Activated CD4-positive, alpha-beta T cell treated with anti-CD3 and anti-CD28 coated beads, Interleukin-2, amount 10 ng/mL, durations not matched to agents 7 days and 5 days (primary cell): Measurements from ENCODE around the gene LRRC25. TPM values are rescaled to one million over a fixed set of nuclear protein-coding genes. Genes with fewer than 3 reads are reported as not detected.
A peak's percentile ranks its signal among the peaks of the same experiment; 100 is the strongest.

ENCODE experiments used
- CTCF ChIA-PET: fragments of 350-600 bp; sonication (Branson Sonifier 250); formaldehyde crosslinking; loops from one replicate; lab custom pipeline; 2021; ENCODE audit warnings: antibody characterized with exemption; lab: Charles Lee
- POLR2A ChIA-PET: fragments of 350-600 bp; sonication (Branson Sonifier 250); formaldehyde crosslinking; loops from one replicate; lab custom pipeline; 2021; ENCODE audit warnings: antibody characterized with exemption; lab: Charles Lee
- DNase-seq: peaks from one replicate; pipeline ENCODE4 v3.0.0-alpha.2; 2020
- H3K27ac Mint-ChIP-seq: one replicate; pipeline ENCODE4 v1.8.0; 2021; ENCODE audit warnings: mild to moderate bottlenecking, moderate library complexity, mixed read lengths
- H3K27me3 Mint-ChIP-seq: one replicate; pipeline ENCODE4 v1.8.0; 2021; ENCODE audit warnings: mixed read lengths
- H3K36me3 Mint-ChIP-seq: one replicate; pipeline ENCODE4 v1.8.0; 2021; ENCODE audit warnings: low read depth, mixed read lengths
- H3K4me1 Mint-ChIP-seq: one replicate; pipeline ENCODE4 v1.8.0; 2021; ENCODE audit warnings: mixed read lengths
- H3K4me3 Mint-ChIP-seq: one replicate; pipeline ENCODE4 v1.8.0; 2021; ENCODE audit warnings: mild to moderate bottlenecking, moderate library complexity, mixed read lengths
- H3K9me3 Mint-ChIP-seq: one replicate; pipeline ENCODE4 v1.8.0; 2021; ENCODE audit warnings: mixed read lengths
- total RNA-seq, 2 experiments: library from RNA; stranded (reverse); gene quantifications; one replicate each; pipeline ENCODE4 v1.2.3, GENCODE V29; 2021

The LRRC25 gene
- total RNA-seq, 2 experiments from 2014 or later: not detected

DNA sequence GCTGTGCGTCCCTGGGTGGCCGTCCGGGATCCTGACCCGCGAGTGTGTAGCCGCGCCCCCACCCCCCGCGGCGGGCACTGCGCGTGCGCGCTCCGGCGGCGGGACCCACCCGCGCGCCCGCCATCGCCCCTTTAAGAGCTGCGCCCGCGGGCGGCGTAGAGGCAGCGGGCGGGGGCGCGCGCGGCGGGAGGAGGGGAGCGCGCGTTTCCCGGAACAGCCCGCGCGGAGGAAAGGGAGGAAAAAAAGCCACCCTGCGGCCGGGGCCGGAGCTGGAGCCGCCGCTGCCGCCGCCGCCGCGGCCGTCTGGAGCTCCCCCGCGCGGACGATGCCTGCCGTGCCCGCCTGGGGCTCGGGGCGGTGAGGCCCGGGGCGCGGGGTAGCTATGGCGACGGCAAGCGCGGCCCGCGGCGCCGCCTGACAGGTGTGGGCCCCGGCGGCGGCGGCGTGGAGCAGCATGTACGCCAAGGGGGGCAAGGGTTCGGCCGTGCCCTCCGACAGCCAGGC is 21.8 kb upstream of the LRRC25 start, which contains the start of gene SSBP4:
TSS of gene SSBP4 (plus strand) at position 204 of the 504 bp plus-strand sequence. CDS start at position 455, 251 bp downstream.
- Mint-ChIP-seq H3K9me3 (no peaks in the 10 kb centered on the region), H3K27ac (peak within 1 kb of the TSS; percentile 85), H3K27me3 (peaks cover 28% of the 10 kb centered on the region), H3K4me1 (peaks cover 84% of the 10 kb centered on the region), H3K4me3 (peak within 1 kb of the TSS; percentile 89), H3K36me3 (peaks cover 18% of the 10 kb centered on the region)
- DNase-seq: peak; percentile 64
- ChIA-PET CTCF (interaction anchor here (0.5 to 4.1 kb wide), 23 partner anchors 8 to 1126 kb away, joined by 3 to 22 read pairs (median 3); partner anchors contain the start of genes REX1BD and UPF1), POLR2A (interaction anchor here (0.6 to 1.9 kb wide), 2 partner anchors 138 to 405 kb away, joined by 4 to 7 read pairs; partner anchors contain the start of gene JUND)

DNA sequence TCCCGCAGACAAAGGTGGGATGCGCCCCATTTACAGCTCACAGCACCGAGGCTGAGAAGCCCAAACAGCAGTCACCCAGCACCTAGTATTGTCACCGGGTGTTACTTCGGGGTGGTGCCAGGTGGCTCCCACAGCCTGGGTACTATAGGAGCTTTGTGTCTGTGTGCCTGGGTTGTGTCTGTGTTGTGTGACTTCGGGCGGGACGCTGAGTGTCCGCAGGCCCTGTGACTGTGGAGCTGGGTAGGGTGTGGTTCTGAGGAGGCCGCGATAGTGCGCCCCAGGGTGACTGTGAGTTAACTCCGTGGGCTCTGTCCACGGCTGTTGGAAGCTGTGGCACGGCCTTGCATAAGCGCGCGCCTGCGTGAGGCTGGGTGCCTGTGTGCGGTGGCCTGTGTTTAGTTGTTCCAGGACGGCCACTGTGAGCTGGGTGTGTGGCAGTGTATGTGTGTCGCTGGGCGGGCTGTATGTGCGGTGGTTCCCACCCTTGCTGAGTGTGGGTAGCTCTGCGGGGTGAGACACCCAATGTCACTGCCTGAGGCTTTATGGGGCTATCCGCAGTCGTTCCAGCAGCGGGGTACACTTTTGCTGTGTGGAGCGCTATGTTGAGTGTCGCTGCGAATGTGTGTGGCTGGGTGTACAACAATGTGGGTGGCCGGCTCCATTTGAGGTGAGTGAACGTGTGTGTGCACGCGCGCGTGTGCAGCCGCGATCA is 21.2 kb upstream of the LRRC25 start:
- H3K4me3 Mint-ChIP-seq: peak overlapping the region; percentile 74
- H3K27me3 Mint-ChIP-seq: peaks cover 28% of the 10 kb centered on the region
- no peaks in the 10 kb centered on the region for H3K9me3 Mint-ChIP-seq
- ChIA-PET CTCF (interaction anchor here (0.7 to 4.1 kb wide), 22 partner anchors 8 to 412 kb away, joined by 3 to 22 read pairs (median 3); partner anchors contain the start of genes REX1BD and UPF1), POLR2A (interaction anchor here (0.6 to 1.9 kb wide), 2 partner anchors 100 to 137 kb away, joined by 4 to 7 read pairs; partner anchors contain the start of gene JUND)
- H3K27ac Mint-ChIP-seq: peak overlapping the region; percentile 85
- peaks cover 15% of the 10 kb centered on the region for H3K36me3 Mint-ChIP-seq
- H3K4me1 Mint-ChIP-seq: peaks cover 81% of the 10 kb centered on the region
- DNase-seq: no peak

DNA sequence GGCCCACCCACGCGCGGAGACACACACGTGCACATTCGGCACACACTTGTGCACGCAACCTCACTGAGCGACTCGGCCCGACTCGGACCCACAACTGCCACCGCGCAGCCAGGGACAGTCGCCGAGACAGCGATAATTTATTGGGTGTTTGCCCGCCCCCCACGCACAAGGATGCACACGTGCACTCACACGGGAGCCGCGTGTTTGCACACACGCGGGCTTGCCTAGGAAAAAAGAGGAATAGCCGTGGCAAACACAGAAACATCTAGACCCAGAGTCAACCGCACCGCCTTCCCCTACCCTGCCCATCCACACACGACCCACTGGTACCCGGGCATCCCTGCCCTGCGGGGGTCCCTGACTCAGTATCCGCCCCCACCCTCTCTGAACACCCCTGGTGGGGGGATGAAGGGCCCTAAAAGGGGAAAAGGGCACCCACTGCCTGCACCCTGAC is 20.6 kb upstream of the LRRC25 start:
- no peak for DNase-seq
- POLR2A ChIA-PET: interaction anchor here (0.6 to 1.9 kb wide), 2 partner anchors 99 to 136 kb away, joined by 4 to 7 read pairs; partner anchors contain the start of gene JUND
- Mint-ChIP-seq H3K9me3 (no peaks in the 10 kb centered on the region), H3K27me3 (peaks cover 31% of the 10 kb centered on the region), H3K4me3 (peak overlapping the region; percentile 74), H3K4me1 (peaks cover 75% of the 10 kb centered on the region), H3K27ac (peak overlapping the region; percentile 36), H3K36me3 (peaks cover 12% of the 10 kb centered on the region)
- CTCF ChIA-PET: interaction anchor here (0.6 to 4.1 kb wide), 9 partner anchors 7 to 593 kb away, joined by 3 to 22 read pairs (median 4); partner anchors contain the start of gene REX1BD

DNA sequence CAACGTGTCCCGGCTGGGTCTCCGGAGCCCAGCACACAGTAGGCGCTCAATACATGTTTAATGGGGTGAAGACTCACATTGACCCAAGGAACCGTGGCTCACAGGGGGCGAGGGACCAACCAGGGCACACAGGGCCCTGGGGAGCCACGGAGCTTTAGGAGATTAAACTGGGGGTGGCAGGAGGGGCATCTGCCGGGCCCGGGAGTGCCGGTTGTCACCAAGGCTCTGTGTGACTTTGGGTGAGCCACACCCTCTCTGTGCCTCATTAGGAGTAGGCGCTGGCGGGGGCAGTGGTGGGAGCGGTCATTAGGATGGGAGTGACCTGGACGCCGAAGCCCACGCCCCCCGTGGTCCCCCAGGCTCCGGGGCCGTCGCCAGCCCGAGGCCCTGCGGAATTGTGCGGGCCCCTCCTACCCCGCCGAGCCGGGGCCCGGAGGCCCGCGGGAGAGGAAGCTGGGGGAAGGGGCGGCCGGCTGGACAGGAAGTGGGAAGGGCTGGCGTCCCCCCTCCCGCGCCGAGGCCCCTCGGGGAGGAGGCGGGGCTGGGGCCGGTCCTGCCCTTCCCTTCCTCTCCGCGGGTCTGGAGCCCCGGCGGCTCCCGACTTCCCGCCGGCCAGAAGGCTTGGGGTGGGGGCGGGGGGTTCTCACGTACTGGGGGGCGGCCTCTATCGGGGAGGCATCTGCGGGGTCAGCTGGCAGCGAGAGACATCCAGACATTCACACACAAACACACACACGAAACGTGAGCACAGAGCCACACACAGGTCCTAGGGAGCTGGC is 20.0 kb upstream of the LRRC25 start:
- Mint-ChIP-seq H3K27ac (peak overlapping the region; percentile 51), H3K4me3 (peak overlapping the region; percentile 74), H3K36me3 (peaks cover 7% of the 10 kb centered on the region), H3K4me1 (peaks cover 69% of the 10 kb centered on the region), H3K27me3 (peaks cover 36% of the 10 kb centered on the region), H3K9me3 (no peaks in the 10 kb centered on the region)
- POLR2A ChIA-PET: interaction anchor here (0.6 to 1.9 kb wide), 3 partner anchors 99 to 138 kb away, joined by 3 to 7 read pairs (median 4); partner anchors contain the start of gene JUND
- CTCF ChIA-PET: interaction anchor here (0.6 to 4.1 kb wide), 7 partner anchors 22 to 594 kb away, joined by 3 to 22 read pairs (median 3); no protein-coding TSS in a partner anchor
- DNase-seq: no peak

DNA sequence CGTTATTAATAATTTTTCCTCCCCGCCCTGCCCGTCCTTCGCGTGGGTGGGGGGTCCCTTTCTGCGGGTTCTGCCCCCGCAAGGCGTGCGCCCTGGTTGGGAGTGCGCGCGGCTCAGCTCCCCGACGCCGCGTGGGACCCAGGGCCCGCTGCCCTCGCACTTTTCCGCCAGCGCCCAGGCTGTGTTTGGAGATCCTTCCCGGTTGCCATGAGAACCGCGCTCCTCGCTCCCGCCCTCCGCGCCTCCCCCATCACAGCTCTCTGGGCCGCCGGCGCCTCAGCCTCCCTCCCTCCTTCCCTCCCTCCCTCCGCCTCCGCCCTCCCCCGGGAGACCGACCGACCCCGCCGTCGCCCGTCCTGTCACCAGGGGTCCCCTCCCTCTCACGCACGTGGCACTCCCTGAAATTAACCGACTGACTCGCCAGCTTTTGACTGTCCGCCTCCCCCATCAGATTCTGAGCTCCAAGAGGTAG is 19.4 kb upstream of the LRRC25 start:
- Mint-ChIP-seq H3K4me1 (peaks cover 63% of the 10 kb centered on the region), H3K27ac (peak overlapping the region; percentile 51), H3K27me3 (peaks cover 37% of the 10 kb centered on the region), H3K36me3 (peaks cover 7% of the 10 kb centered on the region), H3K9me3 (no peaks in the 10 kb centered on the region), H3K4me3 (peak overlapping the region; percentile 56)
- CTCF ChIA-PET: interaction anchor here (0.6 to 4.1 kb wide), 6 partner anchors 15 to 139 kb away, joined by 3 to 22 read pairs (median 4); no protein-coding TSS in a partner anchor
- POLR2A ChIA-PET: interaction anchor here (0.8 kb wide), 1 partner anchor 137 kb away, joined by 3 read pairs; no protein-coding TSS in a partner anchor
- DNase-seq: peak; percentile 62

DNA sequence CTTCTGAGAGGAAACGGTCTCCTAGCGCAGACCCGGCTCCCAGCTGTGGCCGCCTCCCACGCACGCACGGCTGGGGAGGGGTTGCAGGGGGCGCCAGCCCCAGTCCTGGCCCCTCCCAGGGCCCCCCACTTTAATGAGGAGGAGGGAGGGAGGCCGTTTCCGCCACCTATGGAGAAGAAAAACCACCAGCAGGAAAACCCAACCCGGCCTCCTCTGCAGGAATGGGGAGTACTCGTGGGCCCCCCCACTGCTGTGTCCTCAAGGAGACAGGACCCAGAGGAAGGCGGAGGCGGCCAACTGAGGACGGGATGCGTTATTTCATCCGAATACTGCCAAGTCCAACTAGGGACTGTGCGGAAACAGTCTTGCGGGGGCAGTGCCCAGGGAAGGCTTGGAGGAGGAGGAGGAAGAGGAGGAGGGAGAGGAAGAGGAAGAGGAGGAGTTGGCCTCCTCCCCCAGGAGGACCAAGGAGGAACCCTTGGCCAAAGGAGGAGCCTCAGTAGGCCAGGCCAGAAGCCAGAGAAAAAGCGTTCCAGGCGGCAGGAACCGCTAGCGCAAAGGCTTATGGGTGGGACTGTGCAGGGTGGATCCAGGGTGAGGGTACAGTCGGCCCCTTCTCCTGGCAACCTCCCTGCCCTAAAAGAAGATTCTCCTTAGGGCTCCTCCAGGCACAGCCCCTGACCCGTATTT is 17.9 kb upstream of the LRRC25 start:
- peak overlapping the region; percentile 37 for H3K27ac Mint-ChIP-seq
- H3K36me3 Mint-ChIP-seq: peaks cover 2% of the 10 kb centered on the region
- peak overlapping the region; percentile 56 for H3K4me3 Mint-ChIP-seq
- DNase-seq: no peak
- H3K9me3 Mint-ChIP-seq: no peaks in the 10 kb centered on the region
- peaks cover 47% of the 10 kb centered on the region for H3K27me3 Mint-ChIP-seq
- CTCF ChIA-PET: interaction anchor here (1.1 to 4.9 kb wide), 3 partner anchors 13 to 137 kb away, joined by 3 to 21 read pairs (median 14); no protein-coding TSS in a partner anchor
- peaks cover 52% of the 10 kb centered on the region for H3K4me1 Mint-ChIP-seq
- POLR2A ChIA-PET: interaction anchor here (0.7 kb wide), 1 partner anchor 17 kb away, joined by 3 read pairs; no protein-coding TSS in a partner anchor

DNA sequence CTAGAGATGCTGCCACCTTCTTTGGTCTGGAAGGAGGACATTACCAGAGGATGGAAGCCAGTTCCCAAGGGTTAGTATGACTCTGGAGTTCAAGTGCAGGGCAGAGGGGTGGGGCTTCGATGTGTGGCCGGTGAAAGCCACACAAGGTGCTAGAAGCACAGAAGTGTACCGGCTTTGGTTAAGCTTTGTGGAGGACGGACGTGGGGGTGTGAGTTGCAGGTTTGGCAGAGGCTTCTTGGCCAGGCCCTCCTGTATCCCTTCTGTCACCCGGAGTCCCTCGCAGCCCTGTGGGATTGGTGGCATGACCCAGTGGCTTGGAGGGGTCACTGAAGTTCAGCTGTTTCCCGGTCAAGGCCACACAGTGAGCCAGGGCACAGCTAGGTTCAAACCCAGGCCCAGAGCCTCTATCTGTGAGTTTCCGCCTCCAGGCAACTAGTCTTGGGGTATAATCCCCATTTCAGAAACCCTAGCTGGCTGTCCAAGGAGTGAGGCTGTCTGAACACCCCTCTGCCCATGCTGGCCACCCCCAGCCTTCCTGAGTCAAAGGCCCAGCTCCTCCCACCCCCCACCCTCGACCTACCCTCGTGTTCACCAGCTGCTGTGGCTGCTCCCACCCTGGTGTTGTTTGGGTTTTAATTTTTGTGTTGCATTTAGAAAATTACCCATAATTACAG is 17.2 kb upstream of the LRRC25 start:
- CTCF ChIA-PET: interaction anchor here (0.5 to 4.9 kb wide), 5 partner anchors 14 to 194 kb away, joined by 3 to 21 read pairs (median 3); no protein-coding TSS in a partner anchor
- no peak overlapping the region for H3K4me3 Mint-ChIP-seq
- no peaks in the 10 kb centered on the region for H3K9me3 Mint-ChIP-seq
- peaks cover 47% of the 10 kb centered on the region for H3K27me3 Mint-ChIP-seq
- POLR2A ChIA-PET: interaction anchor here (0.6 to 0.7 kb wide), 2 partner anchors 17 to 23 kb away, joined by 3 read pairs; no protein-coding TSS in a partner anchor
- no peaks in the 10 kb centered on the region for H3K36me3 Mint-ChIP-seq
- peak; percentile 39 for DNase-seq
- H3K27ac Mint-ChIP-seq: peak overlapping the region; percentile 37
- H3K4me1 Mint-ChIP-seq: peaks cover 51% of the 10 kb centered on the region

DNA sequence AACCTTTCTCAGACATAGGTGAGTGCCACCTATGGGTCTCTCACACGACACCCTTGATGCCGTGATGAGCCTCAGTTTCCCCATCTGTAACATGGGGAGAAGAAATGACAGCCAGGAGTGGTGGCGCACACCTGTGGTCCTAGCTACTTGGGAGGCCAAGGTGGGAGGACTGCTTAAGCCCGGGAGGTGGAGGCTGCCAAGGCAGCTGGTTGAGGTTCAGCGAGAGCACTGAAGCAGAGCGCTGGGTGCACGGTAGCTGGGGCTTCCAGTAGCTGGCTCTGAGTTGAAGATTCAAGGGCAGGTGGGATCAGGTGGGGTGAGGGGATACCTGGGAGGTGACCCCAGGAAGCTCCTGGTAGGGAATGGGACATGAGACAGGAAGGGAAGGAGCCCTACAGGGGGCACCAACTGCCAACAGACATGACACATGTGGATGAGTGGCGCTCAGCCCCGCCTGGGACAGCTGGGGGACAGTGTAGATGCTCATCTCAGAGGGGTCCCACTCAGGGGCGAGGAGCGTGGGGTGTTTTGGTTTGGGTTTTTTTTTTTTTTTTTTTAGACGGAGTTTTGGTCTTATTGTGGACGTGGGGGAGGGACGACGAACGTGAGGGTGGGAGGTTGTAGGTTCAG is 15.3 kb upstream of the LRRC25 start:
- H3K4me3 Mint-ChIP-seq: no peak overlapping the region
- peaks cover 35% of the 10 kb centered on the region for H3K27me3 Mint-ChIP-seq
- DNase-seq: no peak
- H3K9me3 Mint-ChIP-seq: no peaks in the 10 kb centered on the region
- H3K27ac Mint-ChIP-seq: peak overlapping the region; percentile 36
- peaks cover 38% of the 10 kb centered on the region for H3K4me1 Mint-ChIP-seq
- CTCF ChIA-PET: interaction anchor here (1.2 to 4.9 kb wide), 5 partner anchors 7 to 134 kb away, joined by 3 to 21 read pairs (median 9); partner anchors contain the start of gene SSBP4
- POLR2A ChIA-PET: no interaction called here
- H3K36me3 Mint-ChIP-seq: no peaks in the 10 kb centered on the region

DNA sequence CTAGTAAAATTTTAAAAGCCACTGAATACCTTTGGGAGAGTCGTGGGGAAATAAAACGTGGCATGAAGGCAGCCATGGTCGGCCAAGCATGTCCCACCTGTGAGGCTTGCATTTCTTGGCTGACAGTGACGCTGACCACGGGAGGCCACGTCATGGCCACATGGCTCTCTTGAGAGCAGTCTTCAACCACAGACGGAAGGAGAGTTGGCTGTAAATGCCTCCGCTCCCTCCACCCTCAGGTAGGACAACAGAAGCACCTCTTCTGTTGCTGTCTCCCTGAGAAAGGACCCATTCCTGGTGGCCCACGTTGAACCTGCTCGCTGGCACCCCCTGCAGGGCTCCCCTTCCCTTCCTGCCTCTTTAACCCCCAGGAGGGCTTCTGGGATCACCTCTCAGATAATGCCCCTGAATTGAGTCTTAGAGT is 10.6 kb upstream of the LRRC25 start:
- no peaks in the 10 kb centered on the region for H3K36me3 Mint-ChIP-seq
- POLR2A ChIA-PET: no interaction called here
- no peaks in the 10 kb centered on the region for H3K9me3 Mint-ChIP-seq
- CTCF ChIA-PET: no interaction called here
- peaks cover 5% of the 10 kb centered on the region for H3K4me1 Mint-ChIP-seq
- peak; percentile 33 for DNase-seq
- no peak overlapping the region for H3K4me3 Mint-ChIP-seq
- no peak overlapping the region for H3K27ac Mint-ChIP-seq
- peaks cover 16% of the 10 kb centered on the region for H3K27me3 Mint-ChIP-seq

DNA sequence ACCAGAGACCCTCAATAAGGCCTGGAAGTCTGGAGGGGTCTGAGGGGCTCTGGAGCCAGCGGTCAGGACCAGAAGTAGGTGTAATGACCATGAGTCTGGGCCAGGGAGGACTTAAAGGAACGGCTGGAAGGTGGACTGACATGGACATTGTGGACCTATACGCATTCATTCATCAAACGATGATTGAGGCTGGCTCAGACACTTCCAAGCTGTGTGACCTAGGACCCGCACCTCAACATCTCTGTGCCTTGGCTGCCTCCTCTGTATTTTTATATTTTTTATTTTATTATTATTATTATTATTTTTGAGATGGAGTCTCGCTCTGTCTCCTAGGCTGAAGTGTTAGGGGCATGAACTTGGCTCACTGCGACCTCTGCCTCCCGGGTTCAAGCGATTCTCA is 9.3 kb upstream of the LRRC25 start:
- Mint-ChIP-seq H3K27me3 (peaks cover 10% of the 10 kb centered on the region), H3K27ac (no peak overlapping the region), H3K36me3 (no peaks in the 10 kb centered on the region), H3K4me3 (no peak overlapping the region), H3K9me3 (no peaks in the 10 kb centered on the region), H3K4me1 (peaks cover 7% of the 10 kb centered on the region)
- CTCF ChIA-PET: interaction anchor here (1.4 kb wide), 1 partner anchor 17 kb away, joined by 3 read pairs; no protein-coding TSS in a partner anchor
- POLR2A ChIA-PET: no interaction called here
- no peak for DNase-seq
